Suprapubic skin (tissue), 4 donors: Measurements from ENCODE around the gene CACNA1S.

ENCODE experiments used
- POLR2A ChIP-seq, 2 donors: fragments of 450-650 bp; IDR thresholded peaks; one replicate each; pipeline ENCODE4 v1.6.1; 2017; ENCODE audit warnings: antibody characterized with exemption in 2 of 2, mild to moderate bottlenecking in 2 of 2, moderate library complexity in 2 of 2
- POLR2AphosphoS5 ChIP-seq, 3 donors: sonication (generic); formaldehyde crosslinking; IDR thresholded peaks; one replicate each; pipeline ENCODE4 v1.6.1; 2017; ENCODE audit warnings: antibody characterized with exemption in 3 of 3
- TF ChIP-seq, protein P1 (sequence below), 2 donors: fragments of 200-600 bp in 1 of 2; fragments of 450-650 bp in 1 of 2; sonication (generic) in 1 of 2; IDR thresholded peaks; one replicate each; pipeline ENCODE4 v1.5.1; 2016 to 2019; ENCODE audit warnings: antibody characterized with exemption in 2 of 2, mild to moderate bottlenecking in 1 of 2, moderate library complexity in 1 of 2

- no peak for TF ChIP-seq POLR2AphosphoS5 (IDR thresholded peaks at IDR 0.05)
- TF ChIP-seq, protein P1, sequence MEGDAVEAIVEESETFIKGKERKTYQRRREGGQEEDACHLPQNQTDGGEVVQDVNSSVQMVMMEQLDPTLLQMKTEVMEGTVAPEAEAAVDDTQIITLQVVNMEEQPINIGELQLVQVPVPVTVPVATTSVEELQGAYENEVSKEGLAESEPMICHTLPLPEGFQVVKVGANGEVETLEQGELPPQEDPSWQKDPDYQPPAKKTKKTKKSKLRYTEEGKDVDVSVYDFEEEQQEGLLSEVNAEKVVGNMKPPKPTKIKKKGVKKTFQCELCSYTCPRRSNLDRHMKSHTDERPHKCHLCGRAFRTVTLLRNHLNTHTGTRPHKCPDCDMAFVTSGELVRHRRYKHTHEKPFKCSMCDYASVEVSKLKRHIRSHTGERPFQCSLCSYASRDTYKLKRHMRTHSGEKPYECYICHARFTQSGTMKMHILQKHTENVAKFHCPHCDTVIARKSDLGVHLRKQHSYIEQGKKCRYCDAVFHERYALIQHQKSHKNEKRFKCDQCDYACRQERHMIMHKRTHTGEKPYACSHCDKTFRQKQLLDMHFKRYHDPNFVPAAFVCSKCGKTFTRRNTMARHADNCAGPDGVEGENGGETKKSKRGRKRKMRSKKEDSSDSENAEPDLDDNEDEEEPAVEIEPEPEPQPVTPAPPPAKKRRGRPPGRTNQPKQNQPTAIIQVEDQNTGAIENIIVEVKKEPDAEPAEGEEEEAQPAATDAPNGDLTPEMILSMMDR (IDR thresholded peaks at IDR 0.05) = no peak
- TF ChIP-seq POLR2A (IDR thresholded peaks at IDR 0.05) = no peak
Measured at GRCh38 chr1:201001962-201002361, 110.3 kb downstream of the CACNA1S start.
